SK-N-SH (cell line): ENCODE results near the gene RAB30. TPM values are rescaled to one million over a fixed set of nuclear protein-coding genes. Genes with fewer than 3 reads are reported as not detected.

Experiments
- CTCF ChIA-PET: fragments of 300-600, 350-600 bp; formaldehyde crosslinking; extraction: SDS; loops from one replicate; lab custom pipeline; 2021; lab: Yijun Ruan, JAX
- POLR2A ChIA-PET: fragments of 350-600 bp; sonication (Branson Sonifier 250); formaldehyde crosslinking; extraction: SDS; loops from one replicate; lab custom pipeline; 2020; ENCODE audit warnings: antibody characterized with exemption, inconsistent platforms; lab: Yijun Ruan, JAX
- DNase-seq: peaks from one replicate; pipeline ENCODE4 v3.0.0; 2012
- H2AFZ ChIP-seq: fragments of 200-600 bp; sonication (generic); 2 replicates; pipeline ENCODE4 v1.8.1; 2016; ENCODE audit warnings: antibody characterized with exemption, mild to moderate bottlenecking, low read depth
- H3F3A ChIP-seq: fragments of 200-600 bp; sonication (generic); replicated peaks from 2 replicates; pipeline ENCODE3; 2016; ENCODE audit warnings: antibody characterized with exemption, mild to moderate bottlenecking; ENCODE audit not compliant: insufficient read depth
- H3K27ac ChIP-seq, 2 experiments: fragments of 200-500 bp in 1 of 2; fragments of 200-600 bp in 1 of 2; sonication (Bioruptor generic) in 1 of 2; sonication (generic), shearing (Covaris generic) in 1 of 2; 2 replicates each; pipeline versions ENCODE4 v1.5.1 to v1.6.1; 2014 to 2016; ENCODE audit warnings: low read depth in 2 of 2, inconsistent platforms in 1 of 2, low read length in 1 of 2, mild to moderate bottlenecking in 1 of 2, mixed read lengths in 1 of 2
- H3K27me3 ChIP-seq: fragments of 200-600 bp; sonication (generic), shearing (Covaris generic); 2 replicates; pipeline ENCODE4 v1.6.1; 2016; ENCODE audit warnings: mixed run types; ENCODE audit not compliant: insufficient read depth
- H3K36me3 ChIP-seq, 2 experiments: fragments of 200-500 bp in 1 of 2; fragments of 200-600 bp in 1 of 2; sonication (Bioruptor generic) in 1 of 2; sonication (generic) in 1 of 2; replicated peaks in 1 of 2; 2 replicates each; pipeline versions ENCODE3 to v1.5.1; 2014 to 2016; ENCODE audit warnings: low read length in 1 of 2, mild to moderate bottlenecking in 1 of 2; ENCODE audit not compliant: insufficient read depth in 2 of 2, control insufficient read depth in 1 of 2
- H3K4me1 ChIP-seq, 2 experiments: fragments of 200-500 bp in 1 of 2; fragments of 200-600 bp in 1 of 2; sonication (Bioruptor generic) in 1 of 2; sonication (generic), shearing (Covaris generic) in 1 of 2; 2 replicates each; pipeline versions ENCODE4 v1.5.1 to v1.6.1; 2014 to 2016; ENCODE audit warnings: low read depth in 1 of 2, low read length in 1 of 2, mixed run types in 1 of 2; ENCODE audit not compliant: insufficient read depth in 2 of 2, control insufficient read depth in 1 of 2
- H3K4me2 ChIP-seq: fragments of 200-600 bp; sonication (generic), shearing (Covaris generic); 2 replicates; pipeline ENCODE4 v1.6.1; 2017; ENCODE audit warnings: mixed run types
- H3K4me3 ChIP-seq, 2 experiments: fragments of 200-500 bp in 1 of 2; fragments of 200-600 bp in 1 of 2; sonication (Bioruptor generic) in 1 of 2; sonication (generic), shearing (Covaris generic) in 1 of 2; 2 replicates each; pipeline versions ENCODE4 v1.5.1 to v1.8.1; 2014 to 2016; ENCODE audit warnings: low read depth in 2 of 2, inconsistent platforms in 1 of 2, low read length in 1 of 2, mild to moderate bottlenecking in 1 of 2, mixed read lengths in 1 of 2, moderate library complexity in 1 of 2
- H3K79me2 ChIP-seq: fragments of 200-600 bp; sonication (generic); 2 replicates; pipeline ENCODE4 v1.8.1; 2017; ENCODE audit warnings: mild to moderate bottlenecking; ENCODE audit not compliant: insufficient read depth
- H3K9ac ChIP-seq: fragments of 200-600 bp; sonication (generic); 2 replicates; pipeline ENCODE4 v1.6.1; 2017; ENCODE audit warnings: mixed run types
- H3K9me2 ChIP-seq: fragments of 200-600 bp; sonication (generic); 2 replicates; pipeline ENCODE4 v1.6.1; 2017; ENCODE audit warnings: mixed run types
- H3K9me3 ChIP-seq: fragments of 200-600 bp; sonication (generic); 2 replicates; pipeline ENCODE4 v1.6.1; 2017; ENCODE audit warnings: mixed run types, mild to moderate bottlenecking, moderate library complexity
- H4K20me1 ChIP-seq: fragments of 200-600 bp; sonication (generic); 2 replicates; pipeline ENCODE4 v1.6.1; 2017; ENCODE audit warnings: mild to moderate bottlenecking, mixed run types; ENCODE audit not compliant: insufficient read depth
- EZH2phosphoT487 ChIP-seq: fragments of 200-600 bp; sonication (generic); IDR thresholded peaks from 2 replicates; pipeline ENCODE4 v1.6.1; 2017; ENCODE audit warnings: low read depth, mixed run types, mild to moderate bottlenecking, antibody characterized with exemption, moderate library complexity, borderline replicate concordance
- FOSL2 ChIP-seq: IDR thresholded peaks from 2 replicates; pipeline ENCODE4 v1.4.0; 2012; ENCODE audit warnings: low read depth, mild to moderate bottlenecking, moderate library complexity, borderline replicate concordance
- FOXM1 ChIP-seq: IDR thresholded peaks from 2 replicates; pipeline ENCODE4 v1.4.0; 2012; ENCODE audit warnings: low read depth, mild to moderate bottlenecking
- GATA2 ChIP-seq: sonication (generic); formaldehyde crosslinking; IDR thresholded peaks from 2 replicates; pipeline ENCODE4 v1.5.0; 2020; ENCODE audit warnings: mild to moderate bottlenecking, missing genetic modification reagents
- IRF3 ChIP-seq: fragments of 150-350 bp; IDR thresholded peaks from 2 replicates; pipeline ENCODE4 v1.6.1; 2016; ENCODE audit warnings: mild to moderate bottlenecking, low read depth, low read length
- JUND ChIP-seq: IDR thresholded peaks from 2 replicates; pipeline ENCODE4 v1.4.0; 2012
- MEF2A ChIP-seq: IDR thresholded peaks from 2 replicates; pipeline ENCODE4 v1.4.0; 2012; ENCODE audit warnings: low read depth, borderline replicate concordance
- MXI1 ChIP-seq: IDR thresholded peaks from 2 replicates; pipeline ENCODE4 v1.6.1; 2012; ENCODE audit warnings: mild to moderate bottlenecking, low read depth, low read length, improper control_type of control experiment
- NRF1 ChIP-seq: IDR thresholded peaks from 2 replicates; pipeline ENCODE4 v1.6.1; 2012; ENCODE audit warnings: low read depth, mild to moderate bottlenecking, low read length
- RAD21 ChIP-seq: IDR thresholded peaks from 2 replicates; pipeline ENCODE4 v1.6.1; 2012; ENCODE audit warnings: mild to moderate bottlenecking, low read length
- REST ChIP-seq: IDR thresholded peaks from 2 replicates; pipeline ENCODE4 v1.6.1; 2012; ENCODE audit warnings: mild to moderate bottlenecking, low read depth, low read length, moderate library complexity
- RFX5 ChIP-seq: IDR thresholded peaks from 2 replicates; pipeline ENCODE4 v1.6.1; 2012; ENCODE audit warnings: mild to moderate bottlenecking, improper control_type of control experiment, low read length
- TCF12 ChIP-seq: IDR thresholded peaks from 2 replicates; pipeline ENCODE4 v1.4.0; 2012
- USF2 ChIP-seq: fragments of 150-350 bp; IDR thresholded peaks from 2 replicates; pipeline ENCODE4 v1.6.1; 2017; ENCODE audit warnings: antibody characterized with exemption, low read length, low read depth, borderline replicate concordance
- YY1 ChIP-seq: IDR thresholded peaks from 2 replicates; pipeline ENCODE4 v1.4.0; 2012; ENCODE audit warnings: low read depth, mild to moderate bottlenecking
- ZBTB33 ChIP-seq: IDR thresholded peaks from 2 replicates; pipeline ENCODE4 v1.4.0; 2012; ENCODE audit warnings: low read depth, borderline replicate concordance
- WGBS: methylation state at CpG from one replicate; pipeline ENCODE4 v1.1.6; 2017; ENCODE audit warnings: low lambda C conversion rate; 5-methylcytosine and 5-hydroxymethylcytosine counted together
- polyA plus RNA-seq, 3 experiments: library from polyadenylated mRNA; depleted of rRNA; stranded (reverse); fragments of >200 nt; gene quantifications; 2 replicates each; pipeline ENCODE4 v1.2.3, GENCODE V29; 2012

RAB30 gene
- polyA plus RNA-seq, 1 of the 3 experiments (the other 2 are of a cell fraction): 3.3 TPM

GRCh38 chr11:83112886-83113285 is 41.2 kb upstream of the RAB30 start:
- DNase-seq: no peak
- Histone ChIP-seq H4K20me1 (no peaks in the 10 kb centered on the region), H2AFZ (no peak overlapping the region), H3K4me3 (no peak overlapping the region), H3K9ac (no peak overlapping the region), H3K4me2 (no peak overlapping the region), H3F3A (no peaks in the 10 kb centered on the region), H3K36me3 (no peaks in the 10 kb centered on the region), H3K9me2 (no peaks in the 10 kb centered on the region), H3K27me3 (no peaks in the 10 kb centered on the region), H3K4me1 (no peaks in the 10 kb centered on the region), H3K79me2 (no peaks in the 10 kb centered on the region), H3K9me3 (no peaks in the 10 kb centered on the region), H3K27ac (no peak overlapping the region)
- WGBS: 56% methylated on average over 2 of the region's 2 CpGs
- ChIA-PET POLR2A (no interaction called here), CTCF (no interaction called here)
- no peak for TF ChIP-seq TCF12
- TF ChIP-seq EZH2phosphoT487: no peak
- no peak for TF ChIP-seq RAD21
- no peak for TF ChIP-seq MEF2A
- no peak for TF ChIP-seq GATA2
- no peak for TF ChIP-seq ZBTB33
- no peak for TF ChIP-seq YY1
- no peak for TF ChIP-seq RFX5
- TF ChIP-seq REST: no peak
- no peak for TF ChIP-seq USF2
- TF ChIP-seq NRF1: no peak

- H3K4me1 ChIP-seq: no peaks in the 10 kb centered on the region
- no peak overlapping the region for H2AFZ ChIP-seq
- H3K9me3 ChIP-seq: no peaks in the 10 kb centered on the region
- DNase-seq: no peak
- WGBS: 86% methylated on average over 1 of the region's 1 CpG
- H3K9ac ChIP-seq: no peak overlapping the region
- ChIA-PET CTCF (no interaction called here), POLR2A (no interaction called here)
- no peaks in the 10 kb centered on the region for H3K36me3 ChIP-seq
- no peaks in the 10 kb centered on the region for H3K27me3 ChIP-seq
- no peaks in the 10 kb centered on the region for H3K9me2 ChIP-seq
- H3K4me3 ChIP-seq: no peak overlapping the region
- no peaks in the 10 kb centered on the region for H3K79me2 ChIP-seq
- H3F3A ChIP-seq: no peaks in the 10 kb centered on the region
- H4K20me1 ChIP-seq: no peaks in the 10 kb centered on the region
- no peak overlapping the region for H3K4me2 ChIP-seq
- no peak overlapping the region for H3K27ac ChIP-seq
- TF ChIP-seq EZH2phosphoT487: no peak
- no peak for TF ChIP-seq FOXM1
- no peak for TF ChIP-seq GATA2
- TF ChIP-seq REST: no peak
- no peak for TF ChIP-seq IRF3
- no peak for TF ChIP-seq JUND
- TF ChIP-seq YY1: no peak
- TF ChIP-seq MEF2A: no peak
- no peak for TF ChIP-seq RFX5
- TF ChIP-seq FOSL2: no peak
- no peak for TF ChIP-seq MXI1
These were observed 33.5 kb upstream of the RAB30 start for GRCh38 chr11:83105168-83105567.
